ENCODE results near the gene MIAT. TPM values are rescaled to one million over a fixed set of nuclear protein-coding genes. Genes with fewer than 3 reads are reported as not detected.

MIAT gene
- total and polyA plus RNA-seq, 2 of the 4 experiments (the other 2 are of a cell fraction): 0.54 to 0.65 TPM

DNA sequence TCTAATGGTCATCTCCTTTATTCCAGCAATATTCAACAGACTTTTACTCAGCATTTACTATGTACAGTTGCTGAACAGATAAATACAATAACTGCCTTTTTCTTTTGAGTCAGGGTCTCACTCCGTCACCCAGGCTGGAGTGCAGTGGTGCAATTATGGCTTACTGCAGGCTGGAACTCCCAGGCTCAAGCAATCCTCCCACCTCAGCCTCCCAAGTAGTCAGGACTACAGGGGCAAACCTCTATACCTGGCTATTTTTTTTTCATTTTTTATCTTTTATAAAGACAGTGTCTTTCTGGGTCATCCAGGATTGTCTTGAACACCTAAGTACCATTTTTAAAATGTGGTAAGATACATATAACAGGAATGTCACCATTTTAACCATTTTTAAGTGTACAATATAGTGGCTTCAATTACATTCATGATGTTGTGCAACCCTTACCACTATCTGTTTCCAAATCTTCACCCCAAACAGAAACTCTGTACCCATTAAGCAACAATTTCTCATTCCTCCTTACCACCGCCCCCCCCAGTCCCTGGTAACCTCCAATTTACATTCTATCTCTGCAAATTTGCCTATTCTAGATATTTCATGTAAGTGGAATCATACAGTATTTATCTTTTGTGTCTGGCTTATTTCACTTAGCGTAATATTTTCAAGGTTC, 67.8 kb downstream of the MIAT start:
- no peaks in the 10 kb centered on the region for H4K20me1 ChIP-seq (ENCODE audit: insufficient read depth, low read length)
- no peak overlapping the region for H3K27ac ChIP-seq (ENCODE audit: insufficient read depth, low read length)
- peaks cover 5% of the 10 kb centered on the region; the same call in 1 of the 2 replicates for H3K4me1 ChIP-seq (ENCODE audit: control insufficient read depth, insufficient read depth, low read length)
- H3K23ac ChIP-seq (ENCODE audit: low read depth, low read length): no peak overlapping the region
- H3K9ac ChIP-seq (ENCODE audit: low read depth, low read length): no peak overlapping the region
- ATAC-seq (ENCODE audit: low read depth) (no peak), DNase-seq (no peak)
- 0 out of 2 replicates have a peak, but pooled peaks cover 1% of the 10 kb centered on the region for H3K36me3 ChIP-seq (ENCODE audit: control insufficient read depth, insufficient read depth, low read length)
- no peak overlapping the region for H3K56ac ChIP-seq (ENCODE audit: extremely low read depth, insufficient read depth, low read length)
- H2AK5ac ChIP-seq (ENCODE audit: low read depth, low read length): no peak overlapping the region
- H4K5ac ChIP-seq (ENCODE audit: low read depth, low read length): no peak overlapping the region
- H2BK15ac ChIP-seq (ENCODE audit: low read depth, low read length): no peak overlapping the region
- CTCF ChIA-PET: no interaction called here
- intact Hi-C loops (cut with micrococcal nuclease) (no loop called here), in situ Hi-C loops (cut with MboI; ENCODE audit: low sequenced_read_pairs) (no loop called here), dilution Hi-C loops (cut with HindIII; ENCODE audit: low sequenced_read_pairs, unreplicated experiment) (no loop called here)
- H3K4me2 ChIP-seq (ENCODE audit: low read depth, low read length): no peak overlapping the region
- peaks cover 2% of the 10 kb centered on the region; the same call in 1 of the 2 replicates for H3K9me3 ChIP-seq (ENCODE audit: control insufficient read depth, insufficient read depth, low read length)
- no TSS peak for BruUV-seq (replicated peaks)
- no CpG with 5 or more reads among the region's 3 CpGs for WGBS, 2 experiments (ENCODE audit: extremely low coverage in 2 of 2, insufficient read length in 1 of 2)
- no peak overlapping the region for H3K4ac ChIP-seq (ENCODE audit: low read depth, low read length)
- H4K8ac ChIP-seq (ENCODE audit: low read depth in 2 of 2, low read length in 2 of 2): no peak overlapping the region
- H2BK120ac ChIP-seq (ENCODE audit: low read depth, low read length): no peak overlapping the region
- H4K91ac ChIP-seq (ENCODE audit: insufficient read depth, low read depth, low read length): no peak overlapping the region
- no peaks in the 10 kb centered on the region for H3K27me3 ChIP-seq (ENCODE audit: control insufficient read depth, insufficient read depth, low read length)
- H2BK5ac ChIP-seq (ENCODE audit: low read depth, low read length, poor library complexity, severe bottlenecking): no peak overlapping the region
- peaks cover 7% of the 10 kb centered on the region; the same call in 1 of the 2 replicates for H3K9me1 ChIP-seq (ENCODE audit: insufficient read depth, low read length)
- no peak overlapping the region for H2AFZ ChIP-seq (replicated peaks; ENCODE audit: low read length, poor library complexity)
- no peak overlapping the region for H2AK9ac ChIP-seq (replicated peaks; ENCODE audit: low read depth, low read length, poor library complexity)
- no peak overlapping the region for H3K4me3 ChIP-seq (ENCODE audit: insufficient read depth, low read depth, low read length)
- TF ChIP-seq MAZ (IDR thresholded peaks at IDR 0.05; ENCODE audit: borderline replicate concordance, low read depth, low read length) (no peak), CEBPB (IDR thresholded peaks at IDR 0.05; ENCODE audit: low read depth, low read length) (peak; percentile 46; the same call in 1 of the 2 replicates)
- H2BK20ac ChIP-seq (ENCODE audit: low read depth, low read length): no peak overlapping the region
- no peak overlapping the region for H3K14ac ChIP-seq (replicated peaks; ENCODE audit: low read depth, low read length)
- H3K79me1 ChIP-seq (ENCODE audit: low read depth in 1 of 2, low read length in 2 of 2): peaks cover 0 to 3% of the 10 kb centered on the region in 2 experiments; a peak in 1 of 4 replicates
- POLR2A ChIA-PET (ENCODE audit: unreplicated experiment): no interaction called here
- H3K18ac ChIP-seq (ENCODE audit: low read depth, low read length): no peak overlapping the region

Small RNA genes lying within 50 kb of the gene (microRNA-seq; reads per million reads assigned to microRNA genes)
- not detected for gene RF01874 (ENCODE audit: insufficient read depth, insufficient read length)

Small RNA genes lying within 50 kb of the gene (small RNA-seq; reads per million reads assigned to genes)
- 0 to 0.04 (median 0) reads per million in 5 experiments for gene RF01874

Other genes starting within 250 kb of the MIAT start
- gene ASPHD2, start 228.3 kb upstream of the MIAT start, total RNA-seq (2012; rRNA removed): 1.1 and 1.3 TPM in 2 replicates
- gene ASPHD2, start 228.3 kb upstream of the MIAT start, polyA plus RNA-seq (2012; rRNA removed): 1.3 and 1.4 TPM in 2 replicates
- 15.8 and 18.1 TPM in 2 replicates for gene HPS4, start 173.8 kb upstream of the MIAT start, total RNA-seq (2012; rRNA removed)
- 19.0 and 19.5 TPM in 2 replicates for gene HPS4, start 173.8 kb upstream of the MIAT start, polyA plus RNA-seq (2012; rRNA removed)
- 24.0 and 28.6 TPM in 2 replicates for gene SRRD, start 173.7 kb upstream of the MIAT start, total RNA-seq (2012; rRNA removed)
- 15.7 and 18.3 TPM in 2 replicates for gene SRRD, start 173.7 kb upstream of the MIAT start, polyA plus RNA-seq (2012; rRNA removed)
- 37.5 and 43.2 TPM in 2 replicates for gene TFIP11, start 145.1 kb upstream of the MIAT start, total RNA-seq (2012; rRNA removed)
- 22.5 and 23.6 TPM in 2 replicates for gene TFIP11, start 145.1 kb upstream of the MIAT start, polyA plus RNA-seq (2012; rRNA removed)
- gene TPST2, start 67.5 kb upstream of the MIAT start, total RNA-seq (2012; rRNA removed): 41.7 and 42.5 TPM in 2 replicates
- gene TPST2, start 67.5 kb upstream of the MIAT start, polyA plus RNA-seq (2012; rRNA removed): 63.6 and 81.1 TPM in 2 replicates
- not detected in 2 replicates for gene CRYBB1, start 39.6 kb upstream of the MIAT start, total RNA-seq (2012; rRNA removed)
- not detected in 2 replicates for gene CRYBB1, start 39.6 kb upstream of the MIAT start, polyA plus RNA-seq (2012; rRNA removed)
- not detected in 2 replicates for gene CRYBA4, start 35.6 kb upstream of the MIAT start, total RNA-seq (2012; rRNA removed)
- gene CRYBA4, start 35.6 kb upstream of the MIAT start, polyA plus RNA-seq (2012; rRNA removed): not detected in 2 replicates

All from IMR-90 (cell line).